Panc1 (cell line): ENCODE results near the gene FGFR1OP2. TPM values are rescaled to one million over a fixed set of nuclear protein-coding genes. Genes with fewer than 3 reads are reported as not detected.

Source experiments
- ATAC-seq: fragments of 200-7000 bp; cut with Tn5 transposase; 2 replicates; pipeline ENCODE4 v1.9.1; 2020; ENCODE audit warnings: mild to moderate bottlenecking, moderate library complexity
- BruUV-seq: library from RNA; stranded (reverse); fragments of 400-500 nt; replicated peaks from 2 replicates; lab custom pipeline; 2021; lab: Mats Ljungman, UMichigan
- CTCF ChIA-PET: fragments of 300-600 bp; sonication (Branson Sonifier 250); formaldehyde crosslinking; loops from one replicate; lab custom pipeline; 2022; ENCODE audit warnings: antibody characterized with exemption; lab: Charles Lee
- POLR2A ChIA-PET: fragments of 300-600 bp; sonication (Branson Sonifier 250); formaldehyde crosslinking; loops from one replicate; lab custom pipeline; 2022; ENCODE audit warnings: antibody characterized with exemption; lab: Charles Lee
- DNase-seq: peaks from one replicate; pipeline ENCODE4 v3.0.0-alpha.2; 2010; ENCODE audit warnings: low read depth, low spot score
- H3K27ac ChIP-seq: 2 replicates; pipeline ENCODE4 v1.5.1; 2011; ENCODE audit warnings: mild to moderate bottlenecking, low read length, inconsistent platforms
- H3K27me3 ChIP-seq: fragments of 200-500 bp; sonication (Bioruptor generic); 2 replicates; pipeline ENCODE4 v1.6.0; 2014; ENCODE audit warnings: low read length, inconsistent platforms; ENCODE audit not compliant: control insufficient read depth, insufficient read depth
- H3K36me3 ChIP-seq: fragments of 200-500 bp; sonication (Bioruptor generic); 2 replicates; pipeline ENCODE4 v1.5.1; 2014; ENCODE audit warnings: inconsistent platforms, mild to moderate bottlenecking, low read length, moderate library complexity; ENCODE audit not compliant: control insufficient read depth, insufficient read depth
- H3K4me1 ChIP-seq: 2 replicates; pipeline ENCODE4 v1.5.1; 2011; ENCODE audit warnings: inconsistent platforms, mild to moderate bottlenecking, low read length, moderate library complexity; ENCODE audit not compliant: control insufficient read depth, insufficient read depth
- H3K4me3 ChIP-seq, 2 experiments: 2 replicates each; pipeline ENCODE4 v1.5.1; 2011 to 2012; ENCODE audit warnings: low read depth in 2 of 2, low read length in 2 of 2, mild to moderate bottlenecking in 2 of 2, inconsistent platforms in 1 of 2, moderate library complexity in 1 of 2
- H3K9me3 ChIP-seq: fragments of 200-500 bp; sonication (Bioruptor generic); 2 replicates; pipeline ENCODE4 v1.5.1; 2014; ENCODE audit warnings: low read depth, mild to moderate bottlenecking, inconsistent platforms, low read length, moderate library complexity; ENCODE audit not compliant: control insufficient read depth, insufficient read depth
- POLR2AphosphoS5 ChIP-seq: IDR thresholded peaks from 2 replicates; pipeline ENCODE4 v1.6.1; 2012; ENCODE audit warnings: mild to moderate bottlenecking, low read depth, low read length, moderate library complexity
- SIN3A ChIP-seq: IDR thresholded peaks from 2 replicates; pipeline ENCODE4 v1.6.1; 2012; ENCODE audit warnings: low read depth, mild to moderate bottlenecking, low read length, moderate library complexity, borderline replicate concordance; ENCODE audit not compliant: insufficient read depth
- TCF7L2 ChIP-seq: IDR thresholded peaks from 2 replicates; pipeline ENCODE4 v1.6.1; 2011; ENCODE audit warnings: mild to moderate bottlenecking, low read depth, low read length, inconsistent platforms
- in situ Hi-C: cut with HindIII; loops from 2 replicates; pipeline ENCODE4 v1.10.0; 2016; ENCODE audit warnings: low sequenced_read_pairs, low pct_unique_long_range_greater_than_20kb
- intact Hi-C: fragments of 100-400 bp; cut with micrococcal nuclease; formaldehyde crosslinking; loops from one replicate; pipeline ENCODE4 v1.10.0; 2022; ENCODE audit not compliant: unreplicated experiment
- total RNA-seq: library from RNA; stranded (reverse); gene quantifications from one replicate; pipeline ENCODE4 v1.2.1, GENCODE V29; 2021; ENCODE audit not compliant: unreplicated experiment
- TF ChIP-seq, protein P1 (sequence below), 2 experiments: IDR thresholded peaks; 2 replicates each; pipeline ENCODE4 v1.6.1; 2011 to 2012; ENCODE audit warnings: low read depth in 2 of 2, control low read depth in 1 of 2, low read length in 1 of 2, mild to moderate bottlenecking in 1 of 2, moderate library complexity in 1 of 2; ENCODE audit not compliant: insufficient read depth in 1 of 2
- TF ChIP-seq, protein P2 (sequence below): fragments of 450-650 bp; IDR thresholded peaks from 2 replicates; pipeline ENCODE4 v1.5.1; 2017; ENCODE audit warnings: mild to moderate bottlenecking

The FGFR1OP2 gene
- total RNA-seq, 1 experiment from 2014 or later = 60.1 TPM

DNA sequence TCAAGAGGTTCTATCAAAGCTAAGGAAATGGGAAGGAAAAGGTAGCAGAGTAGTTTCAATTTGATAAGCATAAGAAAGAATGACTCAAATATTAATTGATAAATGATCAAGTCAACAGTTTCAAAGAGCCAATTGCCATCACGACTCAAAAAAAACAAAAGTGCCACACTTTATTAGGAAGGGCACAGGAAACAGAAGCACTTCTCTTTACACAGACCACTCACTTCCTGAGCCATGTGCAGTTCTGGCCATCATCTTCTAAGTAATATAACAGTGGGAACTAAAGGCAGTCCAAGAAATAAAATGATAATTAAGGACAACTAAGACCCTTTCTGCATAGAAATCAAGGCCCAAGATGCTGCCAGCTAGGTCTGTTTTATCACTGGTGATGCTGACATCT, 62.7 kb downstream of the FGFR1OP2 start:
- ChIA-PET CTCF (interaction anchor here (1.4 kb wide), 1 partner anchor 15 kb away, joined by 5 read pairs; no protein-coding TSS in a partner anchor), POLR2A (no interaction called here)
- H3K27ac ChIP-seq = no peak overlapping the region
- in situ Hi-C loops (no loop called here), intact Hi-C loops (no loop called here)
- H3K9me3 ChIP-seq = no peaks in the 10 kb centered on the region
- peaks cover 10% of the 10 kb centered on the region; the same call in 1 of the 2 replicates for H3K4me1 ChIP-seq
- H3K27me3 ChIP-seq = no peaks in the 10 kb centered on the region
- no peak for DNase-seq
- no peak for ATAC-seq
- TF ChIP-seq, protein P1, sequence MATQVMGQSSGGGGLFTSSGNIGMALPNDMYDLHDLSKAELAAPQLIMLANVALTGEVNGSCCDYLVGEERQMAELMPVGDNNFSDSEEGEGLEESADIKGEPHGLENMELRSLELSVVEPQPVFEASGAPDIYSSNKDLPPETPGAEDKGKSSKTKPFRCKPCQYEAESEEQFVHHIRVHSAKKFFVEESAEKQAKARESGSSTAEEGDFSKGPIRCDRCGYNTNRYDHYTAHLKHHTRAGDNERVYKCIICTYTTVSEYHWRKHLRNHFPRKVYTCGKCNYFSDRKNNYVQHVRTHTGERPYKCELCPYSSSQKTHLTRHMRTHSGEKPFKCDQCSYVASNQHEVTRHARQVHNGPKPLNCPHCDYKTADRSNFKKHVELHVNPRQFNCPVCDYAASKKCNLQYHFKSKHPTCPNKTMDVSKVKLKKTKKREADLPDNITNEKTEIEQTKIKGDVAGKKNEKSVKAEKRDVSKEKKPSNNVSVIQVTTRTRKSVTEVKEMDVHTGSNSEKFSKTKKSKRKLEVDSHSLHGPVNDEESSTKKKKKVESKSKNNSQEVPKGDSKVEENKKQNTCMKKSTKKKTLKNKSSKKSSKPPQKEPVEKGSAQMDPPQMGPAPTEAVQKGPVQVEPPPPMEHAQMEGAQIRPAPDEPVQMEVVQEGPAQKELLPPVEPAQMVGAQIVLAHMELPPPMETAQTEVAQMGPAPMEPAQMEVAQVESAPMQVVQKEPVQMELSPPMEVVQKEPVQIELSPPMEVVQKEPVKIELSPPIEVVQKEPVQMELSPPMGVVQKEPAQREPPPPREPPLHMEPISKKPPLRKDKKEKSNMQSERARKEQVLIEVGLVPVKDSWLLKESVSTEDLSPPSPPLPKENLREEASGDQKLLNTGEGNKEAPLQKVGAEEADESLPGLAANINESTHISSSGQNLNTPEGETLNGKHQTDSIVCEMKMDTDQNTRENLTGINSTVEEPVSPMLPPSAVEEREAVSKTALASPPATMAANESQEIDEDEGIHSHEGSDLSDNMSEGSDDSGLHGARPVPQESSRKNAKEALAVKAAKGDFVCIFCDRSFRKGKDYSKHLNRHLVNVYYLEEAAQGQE (IDR thresholded peaks at IDR 0.05; ENCODE audit: insufficient read depth in 1 of 2, low read depth in 2 of 2, low read length in 1 of 2) = no peak
- TF ChIP-seq TCF7L2 (no peak), POLR2AphosphoS5 (no peak), SIN3A (no peak)
- TF ChIP-seq, protein P2, sequence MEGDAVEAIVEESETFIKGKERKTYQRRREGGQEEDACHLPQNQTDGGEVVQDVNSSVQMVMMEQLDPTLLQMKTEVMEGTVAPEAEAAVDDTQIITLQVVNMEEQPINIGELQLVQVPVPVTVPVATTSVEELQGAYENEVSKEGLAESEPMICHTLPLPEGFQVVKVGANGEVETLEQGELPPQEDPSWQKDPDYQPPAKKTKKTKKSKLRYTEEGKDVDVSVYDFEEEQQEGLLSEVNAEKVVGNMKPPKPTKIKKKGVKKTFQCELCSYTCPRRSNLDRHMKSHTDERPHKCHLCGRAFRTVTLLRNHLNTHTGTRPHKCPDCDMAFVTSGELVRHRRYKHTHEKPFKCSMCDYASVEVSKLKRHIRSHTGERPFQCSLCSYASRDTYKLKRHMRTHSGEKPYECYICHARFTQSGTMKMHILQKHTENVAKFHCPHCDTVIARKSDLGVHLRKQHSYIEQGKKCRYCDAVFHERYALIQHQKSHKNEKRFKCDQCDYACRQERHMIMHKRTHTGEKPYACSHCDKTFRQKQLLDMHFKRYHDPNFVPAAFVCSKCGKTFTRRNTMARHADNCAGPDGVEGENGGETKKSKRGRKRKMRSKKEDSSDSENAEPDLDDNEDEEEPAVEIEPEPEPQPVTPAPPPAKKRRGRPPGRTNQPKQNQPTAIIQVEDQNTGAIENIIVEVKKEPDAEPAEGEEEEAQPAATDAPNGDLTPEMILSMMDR = no peak
- no TSS peak for BruUV-seq
- no peaks in the 10 kb centered on the region for H3K36me3 ChIP-seq
- H3K4me3 ChIP-seq = no peak overlapping the region

DNA sequence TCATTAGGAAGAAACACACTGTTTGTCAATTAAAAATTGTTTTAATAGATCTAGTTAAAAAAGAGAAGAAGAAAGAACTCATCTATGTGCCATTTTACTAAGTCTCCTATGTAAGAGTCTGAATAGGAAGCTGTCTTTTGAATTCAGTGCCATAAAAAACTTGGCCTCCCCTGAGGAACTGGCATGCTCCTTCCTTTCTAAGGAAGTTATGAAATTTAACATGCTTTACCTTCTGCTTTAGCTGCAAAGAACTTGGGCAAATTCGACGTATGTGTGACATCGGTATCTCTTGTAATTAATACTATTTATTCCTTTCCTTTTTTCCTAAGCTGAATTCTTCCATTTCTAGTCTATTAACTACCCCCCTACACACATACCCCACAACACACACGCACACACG, 63.4 kb downstream of the FGFR1OP2 start:
- Histone ChIP-seq H3K4me3 (no peak overlapping the region), H3K27ac (no peak overlapping the region), H3K4me1 (peaks cover 10% of the 10 kb centered on the region; the same call in 1 of the 2 replicates), H3K36me3 (no peaks in the 10 kb centered on the region), H3K27me3 (no peaks in the 10 kb centered on the region), H3K9me3 (no peaks in the 10 kb centered on the region)
- intact Hi-C loops (no loop called here), in situ Hi-C loops (no loop called here)
- ChIA-PET POLR2A (no interaction called here), CTCF (interaction anchor here (1.4 kb wide), 1 partner anchor 14 kb away, joined by 5 read pairs; no protein-coding TSS in a partner anchor)
- TF ChIP-seq SIN3A (no peak), TCF7L2 (no peak), POLR2AphosphoS5 (no peak)
- TF ChIP-seq, protein P1 (IDR thresholded peaks at IDR 0.05; ENCODE audit: insufficient read depth in 1 of 2, low read depth in 2 of 2, low read length in 1 of 2) = no peak
- TF ChIP-seq, protein P2 = no peak
- DNase-seq (no peak), ATAC-seq (no peak)
- no TSS peak for BruUV-seq
